Suprapubic skin (tissue), 4 donors: ENCODE results near the gene TBKBP1. TPM values are rescaled to one million over a fixed set of nuclear protein-coding genes. Genes with fewer than 3 reads are reported as not detected.
"Not testable (repeated sequence)": the region's sequence is repeated elsewhere in the genome, so short reads cannot be mapped to it uniquely, and the experiment has no call there.

Experiments used
- DNase-seq, 2 donors: peaks; one replicate each; pipeline ENCODE4 v3.0.0-alpha.2; 2019; ENCODE audit warnings: low spot score in 2 of 2
- H3K27ac ChIP-seq: fragments of 200-600 bp; sonication (generic); one replicate; pipeline ENCODE4 v1.5.1; 2019
- H3K27me3 ChIP-seq: fragments of 200-600 bp; sonication (generic); one replicate; pipeline ENCODE4 v1.5.1; 2019
- H3K36me3 ChIP-seq: fragments of 200-600 bp; sonication (generic); one replicate; pipeline ENCODE4 v1.5.1; 2019
- H3K4me1 ChIP-seq: fragments of 200-600 bp; sonication (generic); one replicate; pipeline ENCODE4 v1.5.1; 2019
- H3K4me3 ChIP-seq: fragments of 200-600 bp; sonication (generic); one replicate; pipeline ENCODE4 v1.5.1; 2019; ENCODE audit warnings: mild to moderate bottlenecking
- H3K9me3 ChIP-seq: fragments of 200-600 bp; sonication (generic); one replicate; pipeline ENCODE4 v1.5.1; 2019
- CTCF ChIP-seq, 2 donors: fragments of 200-600 bp in 1 of 2; fragments of 450-650 bp in 1 of 2; sonication (generic) in 1 of 2; IDR thresholded peaks; one replicate each; pipeline ENCODE4 v1.5.1; 2016 to 2019; ENCODE audit warnings: antibody characterized with exemption in 2 of 2, mild to moderate bottlenecking in 1 of 2, moderate library complexity in 1 of 2
- EP300 ChIP-seq: sonication (generic); formaldehyde crosslinking; IDR thresholded peaks from one replicate; pipeline ENCODE4 v1.6.1; 2017; ENCODE audit warnings: antibody characterized with exemption
- POLR2A ChIP-seq, 2 donors: fragments of 450-650 bp; IDR thresholded peaks; one replicate each; pipeline ENCODE4 v1.6.1; 2017; ENCODE audit warnings: antibody characterized with exemption in 2 of 2, mild to moderate bottlenecking in 2 of 2, moderate library complexity in 2 of 2
- POLR2AphosphoS5 ChIP-seq, 3 donors: sonication (generic); formaldehyde crosslinking; IDR thresholded peaks; one replicate each; pipeline ENCODE4 v1.6.1; 2017; ENCODE audit warnings: antibody characterized with exemption in 3 of 3
- WGBS: methylation state at CpG from one replicate; pipeline ENCODE4 v1.1.5; 2018; 5-methylcytosine and 5-hydroxymethylcytosine counted together
- total RNA-seq, 4 donors: library from RNA; depleted of rRNA; stranded (reverse); fragments of >200 nt; gene quantifications; one replicate each; pipeline ENCODE4 v1.1.0, GENCODE V29; 2016

TBKBP1 gene
- total RNA-seq, 4 donors from 2014 or later: 4.9 to 10.5 (median 8.4) TPM

- Histone ChIP-seq H3K36me3 (peaks cover 62% of the 10 kb centered on the region), H3K4me1 (peaks cover 3% of the 10 kb centered on the region), H3K27me3 (no peaks in the 10 kb centered on the region), H3K27ac (no peak overlapping the region), H3K9me3 (no peaks in the 10 kb centered on the region), H3K4me3 (no peak overlapping the region)
- whole genome bisulfite sequencing: 95% methylated on average over 2 of the region's 2 CpGs
- TF ChIP-seq POLR2A (IDR thresholded peaks at IDR 0.05) (no peak), CTCF (IDR thresholded peaks at IDR 0.05) (no peak), EP300 (no peak), POLR2AphosphoS5 (IDR thresholded peaks at IDR 0.05) (no peak)
- DNase-seq: no peak
Measured at GRCh38 chr17:47682138-47682537, 11.8 kb upstream of the TBKBP1 start.

- not testable (repeated sequence) for DNase-seq, H3K4me1 ChIP-seq, H3K27ac ChIP-seq, H3K4me3 ChIP-seq, H3K27me3 ChIP-seq, H3K9me3 ChIP-seq
- WGBS: 78% methylated on average over 4 of the region's 4 CpGs
- peaks cover 56% of the 10 kb centered on the region for H3K36me3 ChIP-seq
Measured at GRCh38 chr17:47682727-47683126, 11.2 kb upstream of the TBKBP1 start.

- peaks cover 3% of the 10 kb centered on the region for H3K4me1 ChIP-seq
- TF ChIP-seq EP300 (no peak), POLR2AphosphoS5 (IDR thresholded peaks at IDR 0.05) (no peak), POLR2A (IDR thresholded peaks at IDR 0.05) (no peak), CTCF (IDR thresholded peaks at IDR 0.05) (no peak)
- H3K4me3 ChIP-seq: no peak overlapping the region
- DNase-seq: no peak
- 91% methylated on average over 4 of the region's 4 CpGs for WGBS
- no peak overlapping the region for H3K27ac ChIP-seq
- no peaks in the 10 kb centered on the region for H3K27me3 ChIP-seq
- no peaks in the 10 kb centered on the region for H3K9me3 ChIP-seq
- peaks cover 43% of the 10 kb centered on the region for H3K36me3 ChIP-seq
Measured at GRCh38 chr17:47684025-47684424, 9.9 kb upstream of the TBKBP1 start.

- 85% methylated on average over 4 of the region's 4 CpGs for WGBS
- Histone ChIP-seq H3K36me3 (peaks cover 36% of the 10 kb centered on the region), H3K27ac (no peak overlapping the region)
Measured at GRCh38 chr17:47684535-47685193, 9.3 kb upstream of the TBKBP1 start.

GRCh38 chr17:47685556-47686275, 8.2 kb upstream of the TBKBP1 start:
- no peak overlapping the region for H3K4me3 ChIP-seq
- no peaks in the 10 kb centered on the region for H3K9me3 ChIP-seq
- DNase-seq: no peak
- WGBS: 82% methylated on average over 4 of the region's 4 CpGs
- H3K27ac ChIP-seq: no peak overlapping the region
- H3K4me1 ChIP-seq: peaks cover 3% of the 10 kb centered on the region
- H3K27me3 ChIP-seq: no peaks in the 10 kb centered on the region
- H3K36me3 ChIP-seq: peaks cover 26% of the 10 kb centered on the region
- TF ChIP-seq POLR2AphosphoS5 (IDR thresholded peaks at IDR 0.05) (no peak), POLR2A (IDR thresholded peaks at IDR 0.05) (no peak), CTCF (IDR thresholded peaks at IDR 0.05) (no peak), EP300 (no peak)

More at GRCh38 chr17:47684535-47685193, 9.3 kb upstream of the TBKBP1 start:
- no peak for DNase-seq
- peaks cover 3% of the 10 kb centered on the region for H3K4me1 ChIP-seq
- TF ChIP-seq CTCF (IDR thresholded peaks at IDR 0.05) (no peak), POLR2AphosphoS5 (IDR thresholded peaks at IDR 0.05) (no peak), EP300 (no peak), POLR2A (IDR thresholded peaks at IDR 0.05) (no peak)
- H3K4me3 ChIP-seq: no peak overlapping the region
- no peaks in the 10 kb centered on the region for H3K27me3 ChIP-seq
- H3K9me3 ChIP-seq: no peaks in the 10 kb centered on the region
